Measurements from ENCODE around the gene PIK3R5. TPM values are rescaled to one million over a fixed set of nuclear protein-coding genes. Genes with fewer than 3 reads are reported as not detected.

Gene PIK3R5
- total RNA-seq, 1 experiment from 2014 or later = 2.5 TPM

DNA sequence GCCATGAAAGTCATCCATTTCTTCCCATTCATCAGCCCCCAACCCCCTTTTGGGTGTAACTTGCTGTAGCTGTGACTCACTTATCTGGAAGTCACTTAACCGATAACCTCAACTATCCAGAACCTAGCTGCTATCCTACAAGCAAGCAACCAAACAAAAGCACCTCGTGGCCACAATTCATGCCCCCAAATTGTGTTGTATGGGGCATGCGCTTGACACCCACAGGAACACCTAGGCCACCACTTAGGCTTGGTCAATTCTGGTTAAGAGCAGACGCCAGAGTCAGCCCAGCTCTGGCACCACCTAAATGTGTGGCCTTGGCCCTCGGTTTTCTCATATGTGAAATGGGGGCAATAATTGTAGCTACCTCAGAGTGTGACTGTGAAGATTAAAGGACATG is 3.7 kb downstream of the PIK3R5 start:
- no peak overlapping the region for H2AFZ ChIP-seq (ENCODE audit: low read depth, low read length, poor library complexity, severe bottlenecking)
- no peak overlapping the region for H3K4me3 ChIP-seq (replicated peaks in 1 of 2; ENCODE audit: low read depth in 1 of 2, low read length in 2 of 2)
- no peak overlapping the region for H3K4me2 ChIP-seq (ENCODE audit: low read length)
- no peaks in the 10 kb centered on the region for H3K36me3 ChIP-seq (ENCODE audit: control insufficient read depth in 1 of 2, insufficient read depth in 2 of 2, low read length in 2 of 2)
- intact Hi-C loops (cut with micrococcal nuclease) = no loop called here
- no TSS peak for BruUV-seq (replicated peaks)
- ChIA-PET CTCF (no interaction called here), POLR2A (interaction anchor here (0.6 kb wide), 1 partner anchor 593 kb away, joined by 3 read pairs; no protein-coding TSS in a partner anchor), RAD21 (ENCODE audit: low non-redundant PET in 1 of 2, low total read pairs in 2 of 2, uncharacterized antibody in 2 of 2, unreplicated experiment in 2 of 2) (no interaction called here)
- DNase-seq (ENCODE audit: low read depth, low spot score) (no peak), ATAC-seq (no peak)
- H3K27ac ChIP-seq (ENCODE audit: low read depth, low read length) = no peak overlapping the region
- H4K20me1 ChIP-seq (ENCODE audit: insufficient read depth) = no peaks in the 10 kb centered on the region
- peaks cover 3% of the 10 kb centered on the region; the same call in 1 of the 2 replicates for H3K27me3 ChIP-seq (ENCODE audit: insufficient read depth, low read length)
- no peaks in the 10 kb centered on the region for H3K9me2 ChIP-seq (ENCODE audit: insufficient read depth)
- H3K9me3 ChIP-seq (ENCODE audit: control insufficient read depth in 1 of 2, insufficient read depth in 1 of 2, low read depth in 1 of 2, low read length in 2 of 2) = no peaks in the 10 kb centered on the region
- TF ChIP-seq, protein P1, sequence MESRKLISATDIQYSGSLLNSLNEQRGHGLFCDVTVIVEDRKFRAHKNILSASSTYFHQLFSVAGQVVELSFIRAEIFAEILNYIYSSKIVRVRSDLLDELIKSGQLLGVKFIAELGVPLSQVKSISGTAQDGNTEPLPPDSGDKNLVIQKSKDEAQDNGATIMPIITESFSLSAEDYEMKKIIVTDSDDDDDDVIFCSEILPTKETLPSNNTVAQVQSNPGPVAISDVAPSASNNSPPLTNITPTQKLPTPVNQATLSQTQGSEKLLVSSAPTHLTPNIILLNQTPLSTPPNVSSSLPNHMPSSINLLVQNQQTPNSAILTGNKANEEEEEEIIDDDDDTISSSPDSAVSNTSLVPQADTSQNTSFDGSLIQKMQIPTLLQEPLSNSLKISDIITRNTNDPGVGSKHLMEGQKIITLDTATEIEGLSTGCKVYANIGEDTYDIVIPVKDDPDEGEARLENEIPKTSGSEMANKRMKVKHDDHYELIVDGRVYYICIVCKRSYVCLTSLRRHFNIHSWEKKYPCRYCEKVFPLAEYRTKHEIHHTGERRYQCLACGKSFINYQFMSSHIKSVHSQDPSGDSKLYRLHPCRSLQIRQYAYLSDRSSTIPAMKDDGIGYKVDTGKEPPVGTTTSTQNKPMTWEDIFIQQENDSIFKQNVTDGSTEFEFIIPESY (IDR thresholded peaks at IDR 0.05; ENCODE audit: extremely low read depth, insufficient replicate concordance, low read length) = no peak
- TF ChIP-seq, protein P2, sequence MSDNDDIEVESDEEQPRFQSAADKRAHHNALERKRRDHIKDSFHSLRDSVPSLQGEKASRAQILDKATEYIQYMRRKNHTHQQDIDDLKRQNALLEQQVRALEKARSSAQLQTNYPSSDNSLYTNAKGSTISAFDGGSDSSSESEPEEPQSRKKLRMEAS (IDR thresholded peaks at IDR 0.05) = no peak
- no peak for TF ChIP-seq SIN3A (IDR thresholded peaks at IDR 0.05; ENCODE audit: low read depth)
- no peak for TF ChIP-seq RAD21 (IDR thresholded peaks at IDR 0.05; ENCODE audit: low read depth)
- TF ChIP-seq ZNF274 (IDR thresholded peaks at IDR 0.05; ENCODE audit: low read depth, low read length) = no peak
- no peak for TF ChIP-seq EZH2 (IDR thresholded peaks at IDR 0.05)
- TF ChIP-seq POLR2A (IDR thresholded peaks at IDR 0.05; ENCODE audit: borderline replicate concordance, extremely low read depth, insufficient read depth, insufficient read length) = no peak
- no peaks in the 10 kb centered on the region for H3K79me2 ChIP-seq (ENCODE audit: insufficient read depth, low read length)
- H3K4me1 ChIP-seq (ENCODE audit: control insufficient read depth in 1 of 2, insufficient read depth in 2 of 2, low read length in 2 of 2) = peaks cover 0 to 3% of the 10 kb centered on the region in 2 experiments; a peak in 1 of 4 replicates
- H3K9ac ChIP-seq (ENCODE audit: low read length) = no peak overlapping the region

Data from HCT116 (cell line).